MM.1S (cell line): ENCODE data around the gene ZNF292.

ENCODE experiments used
- CTCF ChIP-seq: fragments of 300-600 bp; sonication (generic); IDR thresholded peaks from 2 replicates; pipeline ENCODE4 v1.5.1; 2016; ENCODE audit warnings: antibody characterized with exemption, low read length, mixed read lengths
- EZH2 ChIP-seq: fragments of 300-600 bp; sonication (generic); optimal IDR thresholded peaks from 2 replicates; pipeline ENCODE3; 2017; ENCODE audit warnings: low read depth, mild to moderate bottlenecking, antibody characterized with exemption, low read length, mixed read lengths

- no peak for TF ChIP-seq CTCF
- no peak for TF ChIP-seq EZH2
Measured at GRCh38 chr6:87250019-87250418, 94.7 kb downstream of the ZNF292 start.
